HCT116 (cell line): ENCODE measurements around the gene DTD2. TPM values are rescaled to one million over a fixed set of nuclear protein-coding genes. Genes with fewer than 3 reads are reported as not detected.

Experiments used
- ATAC-seq: fragments of 200-7000 bp; cut with Tn5 transposase; 2 replicates; pipeline ENCODE4 v1.9.1; 2020; ENCODE audit warnings: mild to moderate bottlenecking, moderate library complexity
- BruUV-seq: library from RNA; stranded (reverse); fragments of 400-500 nt; replicated peaks from 2 replicates; lab custom pipeline; 2021; lab: Mats Ljungman, UMichigan
- CTCF ChIA-PET: fragments of 300-600 bp; sonication (Branson Sonifier 250); formaldehyde crosslinking; loops from one replicate; lab custom pipeline; 2021; ENCODE audit warnings: antibody characterized with exemption; lab: Charles Lee
- POLR2A ChIA-PET: fragments of 300-600, 350-600 bp; sonication (Branson Sonifier 250); formaldehyde crosslinking; loops from one replicate; lab custom pipeline; 2021; ENCODE audit warnings: antibody characterized with exemption; lab: Charles Lee
- RAD21 ChIA-PET, 2 experiments: fragments of 300-600 bp; sonication (Branson Sonifier 250); formaldehyde crosslinking; loops; one replicate each; lab custom pipeline; 2023; ENCODE audit warnings: low total read pairs in 2 of 2; ENCODE audit not compliant: uncharacterized antibody in 2 of 2, unreplicated experiment in 2 of 2, low non-redundant PET in 1 of 2; lab: Charles Lee
- DNase-seq: peaks from one replicate; pipeline ENCODE4 v3.0.0-alpha.2; 2010; ENCODE audit warnings: low read depth, low spot score
- H2AFZ ChIP-seq: fragments of 200-600 bp; shearing (Covaris generic), sonication (generic); 2 replicates; pipeline ENCODE4 v1.6.1; 2017; ENCODE audit warnings: low read depth, mixed run types, mixed read lengths, antibody characterized with exemption, low read length; ENCODE audit not compliant: poor library complexity, severe bottlenecking
- H3K27ac ChIP-seq: 2 replicates; pipeline ENCODE4 v1.5.1; 2012; ENCODE audit warnings: low read depth, low read length
- H3K27me3 ChIP-seq: fragments of 200-600 bp; sonication (generic); 2 replicates; pipeline ENCODE4 v1.6.1; 2016; ENCODE audit warnings: mixed run types, low read length, mixed read lengths; ENCODE audit not compliant: insufficient read depth
- H3K36me3 ChIP-seq, 2 experiments: fragments of 200-500 bp in 1 of 2; fragments of 200-600 bp in 1 of 2; sonication (Bioruptor generic) in 1 of 2; sonication (generic) in 1 of 2; 2 replicates each; pipeline versions ENCODE4 v1.5.1 to v1.6.1; 2014 to 2016; ENCODE audit warnings: low read length in 2 of 2, inconsistent platforms in 1 of 2, mixed read lengths in 1 of 2, mixed run types in 1 of 2; ENCODE audit not compliant: insufficient read depth in 2 of 2, control insufficient read depth in 1 of 2
- H3K4me1 ChIP-seq, 2 experiments: fragments of 200-600 bp in 1 of 2; sonication (generic) in 1 of 2; 2 replicates each; pipeline versions ENCODE4 v1.5.1 to v1.6.1; 2012 to 2017; ENCODE audit warnings: low read length in 2 of 2, inconsistent platforms in 1 of 2, mild to moderate bottlenecking in 1 of 2, mixed read lengths in 1 of 2, mixed run types in 1 of 2, moderate library complexity in 1 of 2; ENCODE audit not compliant: insufficient read depth in 2 of 2, control insufficient read depth in 1 of 2
- H3K4me2 ChIP-seq: fragments of 200-600 bp; sonication (generic); 2 replicates; pipeline ENCODE4 v1.6.1; 2017; ENCODE audit warnings: mixed run types, low read length, mixed read lengths
- H3K4me3 ChIP-seq, 2 experiments: fragments of 200-600 bp in 1 of 2; sonication (generic) in 1 of 2; replicated peaks in 1 of 2; 2 replicates each; pipeline ENCODE4 v1.5.1; 2011 to 2016; ENCODE audit warnings: low read length in 2 of 2, control low read depth in 1 of 2, low read depth in 1 of 2, mild to moderate bottlenecking in 1 of 2, mixed read lengths in 1 of 2, mixed run types in 1 of 2
- H3K79me2 ChIP-seq: fragments of 200-600 bp; sonication (generic); 2 replicates; pipeline ENCODE4 v1.6.1; 2017; ENCODE audit warnings: mild to moderate bottlenecking, mixed run types, low read length, moderate library complexity, mixed read lengths; ENCODE audit not compliant: insufficient read depth
- H3K9ac ChIP-seq: fragments of 200-600 bp; sonication (generic); 2 replicates; pipeline ENCODE4 v1.6.1; 2016; ENCODE audit warnings: low read length, mixed read lengths
- H3K9me2 ChIP-seq: fragments of 200-600 bp; sonication (generic), shearing (Covaris generic); 2 replicates; pipeline ENCODE4 v1.6.1; 2017; ENCODE audit warnings: mixed run types, mild to moderate bottlenecking, moderate library complexity; ENCODE audit not compliant: insufficient read depth
- H3K9me3 ChIP-seq, 2 experiments: fragments of 200-500 bp in 1 of 2; fragments of 200-600 bp in 1 of 2; sonication (Bioruptor generic) in 1 of 2; sonication (generic) in 1 of 2; 2 replicates each; pipeline ENCODE4 v1.6.1; 2014 to 2017; ENCODE audit warnings: low read length in 2 of 2, mixed read lengths in 2 of 2, inconsistent platforms in 1 of 2, low read depth in 1 of 2, mild to moderate bottlenecking in 1 of 2, mixed run types in 1 of 2, moderate library complexity in 1 of 2; ENCODE audit not compliant: control insufficient read depth in 1 of 2, insufficient read depth in 1 of 2
- H4K20me1 ChIP-seq: fragments of 200-600 bp; sonication (generic), shearing (Covaris generic); 2 replicates; pipeline ENCODE4 v1.6.1; 2017; ENCODE audit warnings: mixed run types, mild to moderate bottlenecking, moderate library complexity; ENCODE audit not compliant: insufficient read depth
- CBX3 ChIP-seq: IDR thresholded peaks from 2 replicates; pipeline ENCODE4 v1.6.1; 2012; ENCODE audit warnings: low read depth
- CEBPB ChIP-seq: IDR thresholded peaks from 2 replicates; pipeline ENCODE4 v1.6.1; 2012; ENCODE audit warnings: low read depth
- CTCF ChIP-seq, 3 experiments: fragments of 200-600 bp in 1 of 3; sonication (generic) in 1 of 3; IDR thresholded peaks in 2 of 3; conservative IDR thresholded peaks in 1 of 3; 2 replicates each; pipeline ENCODE4 v1.5.1; 2012 to 2017; ENCODE audit warnings: low read depth in 2 of 3, low read length in 2 of 3, antibody characterized with exemption in 1 of 3, borderline replicate concordance in 1 of 3, control low read depth in 1 of 3, mild to moderate bottlenecking in 1 of 3, mixed read lengths in 1 of 3, mixed run types in 1 of 3, moderate library complexity in 1 of 3; ENCODE audit not compliant: insufficient read depth in 1 of 3
- EGR1 ChIP-seq: IDR thresholded peaks from 2 replicates; pipeline ENCODE4 v1.6.1; 2012; ENCODE audit warnings: low read depth
- EZH2phosphoT487 ChIP-seq: fragments of 200-600 bp; IDR thresholded peaks from 2 replicates; pipeline ENCODE4 v1.6.1; 2018; ENCODE audit warnings: antibody characterized with exemption, borderline replicate concordance
- JUND ChIP-seq: IDR thresholded peaks from 2 replicates; pipeline ENCODE4 v1.6.1; 2012
- ZFX ChIP-seq: fragments of 450-650 bp; IDR thresholded peaks from 2 replicates; pipeline ENCODE4 v1.6.1; 2017
- intact Hi-C: fragments of 100-400 bp; cut with micrococcal nuclease; formaldehyde crosslinking; loops from 2 replicates; pipeline ENCODE4 v1.10.0; 2022
- total RNA-seq: library from RNA; stranded (reverse); gene quantifications from one replicate; pipeline ENCODE4 v1.2.1, GENCODE V29; 2021; ENCODE audit not compliant: unreplicated experiment
- TF ChIP-seq, protein P1 (sequence below): IDR thresholded peaks from 2 replicates; pipeline ENCODE4 v1.6.1; 2011; ENCODE audit warnings: mild to moderate bottlenecking, low read length, moderate library complexity; ENCODE audit not compliant: insufficient replicate concordance; ENCODE audit errors: extremely low read depth
- TF ChIP-seq, protein P2 (sequence below): IDR thresholded peaks from 2 replicates; pipeline ENCODE4 v1.6.1; 2012

Gene DTD2
- total RNA-seq, 1 experiment from 2014 or later = 24.6 TPM

GRCh38 chr14:31420319-31421111 is 36.8 kb downstream of the DTD2 start, which contains the start of gene HEATR5A (continued):
- TF ChIP-seq, protein P1, sequence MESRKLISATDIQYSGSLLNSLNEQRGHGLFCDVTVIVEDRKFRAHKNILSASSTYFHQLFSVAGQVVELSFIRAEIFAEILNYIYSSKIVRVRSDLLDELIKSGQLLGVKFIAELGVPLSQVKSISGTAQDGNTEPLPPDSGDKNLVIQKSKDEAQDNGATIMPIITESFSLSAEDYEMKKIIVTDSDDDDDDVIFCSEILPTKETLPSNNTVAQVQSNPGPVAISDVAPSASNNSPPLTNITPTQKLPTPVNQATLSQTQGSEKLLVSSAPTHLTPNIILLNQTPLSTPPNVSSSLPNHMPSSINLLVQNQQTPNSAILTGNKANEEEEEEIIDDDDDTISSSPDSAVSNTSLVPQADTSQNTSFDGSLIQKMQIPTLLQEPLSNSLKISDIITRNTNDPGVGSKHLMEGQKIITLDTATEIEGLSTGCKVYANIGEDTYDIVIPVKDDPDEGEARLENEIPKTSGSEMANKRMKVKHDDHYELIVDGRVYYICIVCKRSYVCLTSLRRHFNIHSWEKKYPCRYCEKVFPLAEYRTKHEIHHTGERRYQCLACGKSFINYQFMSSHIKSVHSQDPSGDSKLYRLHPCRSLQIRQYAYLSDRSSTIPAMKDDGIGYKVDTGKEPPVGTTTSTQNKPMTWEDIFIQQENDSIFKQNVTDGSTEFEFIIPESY = peak; percentile 68
- TF ChIP-seq EZH2phosphoT487 (no peak), CEBPB (no peak)
- TF ChIP-seq, protein P2, sequence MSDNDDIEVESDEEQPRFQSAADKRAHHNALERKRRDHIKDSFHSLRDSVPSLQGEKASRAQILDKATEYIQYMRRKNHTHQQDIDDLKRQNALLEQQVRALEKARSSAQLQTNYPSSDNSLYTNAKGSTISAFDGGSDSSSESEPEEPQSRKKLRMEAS = peak; percentile 83

- Histone ChIP-seq H3K27ac (peak overlapping the region; percentile 75), H3K27me3 (no peaks in the 10 kb centered on the region), H3K4me1 (peaks cover 23 to 35% of the 10 kb centered on the region in 2 experiments), H4K20me1 (no peaks in the 10 kb centered on the region), H3K4me3 (peak overlapping the region; percentile 95 to 96), H3K9me3 (no peaks in the 10 kb centered on the region), H3K4me2 (peak overlapping the region; percentile 96), H3K9ac (peak overlapping the region; percentile 81), H3K79me2 (peaks cover 28% of the 10 kb centered on the region), H2AFZ (peak overlapping the region; percentile 37), H3K9me2 (no peaks in the 10 kb centered on the region), H3K36me3 (no peaks in the 10 kb centered on the region)
- ChIA-PET CTCF (interaction anchor here (0.9 to 1.0 kb wide), 2 partner anchors 26 to 37 kb away, joined by 3 read pairs; partner anchors contain the start of gene DTD2), POLR2A (interaction anchor here (0.8 to 1.6 kb wide), 17 partner anchors 9 to 994 kb away, joined by 3 to 10 read pairs (median 4); partner anchors contain the start of genes DTD2 and STRN3), RAD21 (no interaction called here)
- intact Hi-C loops = no loop called here
- no peak for TF ChIP-seq JUND
- TF ChIP-seq CEBPB = no peak
- no peak for TF ChIP-seq EGR1
- TF ChIP-seq ZFX = 0 out of 2 replicates have a peak, but pooled peaks have one; percentile 9
- TF ChIP-seq, protein P2 = no peak
- no peak for TF ChIP-seq CBX3
- TF ChIP-seq CTCF (IDR thresholded peaks at IDR 0.05 in 2 of 3, conservative IDR thresholded peaks at IDR 0.05 in 1 of 3; ENCODE audit: borderline replicate concordance in 1 of 3, insufficient read depth in 1 of 3, low read depth in 2 of 3, low read length in 2 of 3) = no peak
- ATAC-seq = peak; percentile 77
- no peak for DNase-seq
- no TSS peak for BruUV-seq
Measured at GRCh38 chr14:31419967-31420318, 37.4 kb downstream of the DTD2 start.
